Lung (tissue), 12 donors: ENCODE results near the gene SIDT2. TPM values are rescaled to one million over a fixed set of nuclear protein-coding genes. Genes with fewer than 3 reads are reported as not detected.

Experiments used
- ATAC-seq: fragments of 200-7000 bp; cut with Tn5 transposase; one replicate; pipeline ENCODE4 v1.9.1; 2020; ENCODE audit warnings: moderate number of reproducible peaks; ENCODE audit not compliant: insufficient read depth, low FRiP score
- DNase-seq, 3 donors: peaks; one replicate each; pipeline ENCODE4 v3.0.0-alpha.2; 2013 to 2017
- H3K27ac ChIP-seq, 2 donors: one replicate each; pipeline ENCODE4 v1.5.1; 2013; ENCODE audit warnings: mild to moderate bottlenecking in 2 of 2, moderate library complexity in 2 of 2, control low read depth in 1 of 2, inconsistent platforms in 1 of 2, low read depth in 1 of 2, low read length in 1 of 2
- H3K27me3 ChIP-seq, 3 donors: one replicate each; pipeline ENCODE4 v1.5.1; 2013; ENCODE audit warnings: low read length in 2 of 3; ENCODE audit not compliant: control insufficient read depth in 3 of 3, insufficient read depth in 3 of 3
- H3K36me3 ChIP-seq, 4 donors: one replicate each; pipeline ENCODE4 v1.5.1; 2013; ENCODE audit warnings: low read length in 4 of 4, mild to moderate bottlenecking in 1 of 4, moderate library complexity in 1 of 4; ENCODE audit not compliant: control insufficient read depth in 4 of 4, insufficient read depth in 4 of 4
- H3K4me1 ChIP-seq, 5 donors: one replicate each; pipeline ENCODE4 v1.5.1; 2013; ENCODE audit warnings: low read length in 5 of 5, mild to moderate bottlenecking in 2 of 5, moderate library complexity in 1 of 5; ENCODE audit not compliant: control insufficient read depth in 5 of 5, insufficient read depth in 5 of 5
- H3K4me3 ChIP-seq: one replicate; pipeline ENCODE4 v1.5.1; 2013; ENCODE audit warnings: mild to moderate bottlenecking, control low read depth, moderate library complexity
- H3K9ac ChIP-seq, 2 donors: one replicate each; pipeline ENCODE4 v1.5.1; 2013; ENCODE audit warnings: low read length in 2 of 2, control low read depth in 1 of 2; ENCODE audit not compliant: insufficient read depth in 1 of 2
- H3K9me3 ChIP-seq, 4 donors: one replicate each; pipeline ENCODE4 v1.5.1; 2013; ENCODE audit warnings: low read length in 3 of 4, mild to moderate bottlenecking in 1 of 4, moderate library complexity in 1 of 4; ENCODE audit not compliant: control insufficient read depth in 4 of 4, insufficient read depth in 3 of 4
- WGBS, 2 donors: extraction: QIAGEN DNeasy Blood & Tissue Kit; methylation state at CpG; one replicate each; pipeline ENCODE4 v1.1.7; 2013; 5-methylcytosine and 5-hydroxymethylcytosine counted together
- polyA plus RNA-seq, 2 donors: library from polyadenylated mRNA; stranded (reverse); fragments of 200-250 nt; gene quantifications; one replicate each; pipeline ENCODE4 v1.2.1, GENCODE V29; 2013
- total RNA-seq, 2 donors: library from RNA; depleted of rRNA in 1 of 2; stranded (reverse); fragments of >200 nt in 1 of 2; gene quantifications; one replicate each; pipeline ENCODE4 v1.2.1, GENCODE V29; 2014 to 2021
- TF ChIP-seq, protein P1 (sequence below): IDR thresholded peaks from 2 replicates; pipeline ENCODE4 v1.5.1; 2012; ENCODE audit warnings: mild to moderate bottlenecking; ENCODE audit errors: control extremely low read depth, extremely low read depth
- donor health status: control.
- donor health status: control.
- donor health status: Bipolar disorder and iron deficiency.
- donor health status: healthy.
- donor health status: DM: yes; HTN: yes; CAD: no.

Gene SIDT2
- total and polyA plus RNA-seq, 4 donors, result 25.4 to 84.8 (median 38.4) TPM

DNA sequence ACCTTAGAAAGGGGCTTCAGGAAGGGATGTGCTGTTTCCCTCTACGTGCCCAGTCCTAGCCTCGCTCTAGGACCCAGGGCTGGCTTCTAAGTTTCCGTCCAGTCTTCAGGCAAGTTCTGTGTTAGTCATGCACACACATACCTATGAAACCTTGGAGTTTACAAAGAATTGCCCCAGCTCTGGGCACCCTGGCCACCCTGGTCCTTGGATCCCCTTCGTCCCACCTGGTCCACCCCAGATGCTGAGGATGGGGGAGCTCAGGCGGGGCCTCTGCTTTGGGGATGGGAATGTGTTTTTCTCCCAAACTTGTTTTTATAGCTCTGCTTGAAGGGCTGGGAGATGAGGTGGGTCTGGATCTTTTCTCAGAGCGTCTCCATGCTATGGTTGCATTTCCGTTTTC is 18.5 kb downstream of the SIDT2 start:
- no peaks in the 10 kb centered on the region for H3K27me3 ChIP-seq
- TF ChIP-seq, protein P1, sequence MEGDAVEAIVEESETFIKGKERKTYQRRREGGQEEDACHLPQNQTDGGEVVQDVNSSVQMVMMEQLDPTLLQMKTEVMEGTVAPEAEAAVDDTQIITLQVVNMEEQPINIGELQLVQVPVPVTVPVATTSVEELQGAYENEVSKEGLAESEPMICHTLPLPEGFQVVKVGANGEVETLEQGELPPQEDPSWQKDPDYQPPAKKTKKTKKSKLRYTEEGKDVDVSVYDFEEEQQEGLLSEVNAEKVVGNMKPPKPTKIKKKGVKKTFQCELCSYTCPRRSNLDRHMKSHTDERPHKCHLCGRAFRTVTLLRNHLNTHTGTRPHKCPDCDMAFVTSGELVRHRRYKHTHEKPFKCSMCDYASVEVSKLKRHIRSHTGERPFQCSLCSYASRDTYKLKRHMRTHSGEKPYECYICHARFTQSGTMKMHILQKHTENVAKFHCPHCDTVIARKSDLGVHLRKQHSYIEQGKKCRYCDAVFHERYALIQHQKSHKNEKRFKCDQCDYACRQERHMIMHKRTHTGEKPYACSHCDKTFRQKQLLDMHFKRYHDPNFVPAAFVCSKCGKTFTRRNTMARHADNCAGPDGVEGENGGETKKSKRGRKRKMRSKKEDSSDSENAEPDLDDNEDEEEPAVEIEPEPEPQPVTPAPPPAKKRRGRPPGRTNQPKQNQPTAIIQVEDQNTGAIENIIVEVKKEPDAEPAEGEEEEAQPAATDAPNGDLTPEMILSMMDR, result no peak
- H3K9me3 ChIP-seq, result no peaks in the 10 kb centered on the region
- H3K27ac ChIP-seq, result no peak overlapping the region
- DNase-seq (no peak), ATAC-seq (no peak)
- peaks cover 0 to 28% (median 6%) of the 10 kb centered on the region in 4 donors for H3K36me3 ChIP-seq
- peaks cover 0 to 15% (median 0%) of the 10 kb centered on the region in 5 donors for H3K4me1 ChIP-seq
- 94 to 96% methylated on average over 7 of the region's 7 CpGs for WGBS, 2 donors
- H3K9ac ChIP-seq, result no peak overlapping the region
- no peak overlapping the region for H3K4me3 ChIP-seq

DNA sequence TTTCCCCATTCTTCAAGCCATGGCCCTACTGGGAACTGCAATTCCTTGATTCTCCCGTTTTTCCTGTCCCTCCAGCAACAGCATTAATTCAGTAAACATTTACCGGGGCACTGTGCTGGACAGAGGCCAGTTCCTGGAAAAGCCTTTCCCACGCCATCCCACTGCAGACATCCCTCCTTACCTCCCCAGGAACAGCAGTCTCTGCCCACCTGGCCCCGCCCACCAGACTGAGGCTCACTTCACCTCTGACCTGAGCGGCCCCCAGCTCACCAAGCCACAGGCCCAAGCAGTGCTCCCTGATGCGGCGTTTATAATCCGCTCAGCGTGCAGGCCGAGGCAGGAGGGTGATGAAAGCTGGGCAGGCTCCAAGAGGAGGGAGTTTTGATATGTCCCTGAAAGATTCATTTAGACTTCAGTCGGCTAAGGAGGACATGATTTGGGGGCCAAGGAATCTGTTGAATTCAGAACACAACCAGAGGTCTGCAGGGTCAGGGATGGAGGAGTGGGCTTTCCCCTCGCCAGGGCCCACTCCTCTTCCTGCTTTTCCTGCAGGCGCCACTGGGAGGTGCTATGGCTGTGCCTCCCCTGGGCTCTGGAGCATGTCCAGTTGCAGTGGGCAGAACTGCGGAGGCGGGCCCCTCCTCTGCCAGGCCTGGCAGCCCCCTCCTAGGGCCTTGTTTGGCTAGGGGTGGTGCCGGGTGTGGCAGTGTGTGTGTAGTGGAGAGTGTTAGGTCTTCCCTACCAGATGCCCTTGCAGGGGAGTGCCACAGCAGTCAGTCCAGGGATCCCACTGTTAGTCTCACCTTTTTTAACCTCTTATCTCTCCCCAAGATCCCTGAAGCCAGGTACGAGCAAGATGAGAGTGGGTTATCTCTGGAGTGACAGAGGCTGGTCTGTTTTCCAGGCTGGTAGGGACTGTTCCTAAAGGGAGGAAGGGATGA is 19.2 kb downstream of the SIDT2 start:
- WGBS, 2 donors, result 75 to 85% methylated on average over 15 to 17 of the region's 17 CpGs
- Histone ChIP-seq H3K4me3 (no peak overlapping the region), H3K36me3 (peaks cover 0 to 22% (median 2%) of the 10 kb centered on the region in 4 donors), H3K9me3 (no peaks in the 10 kb centered on the region), H3K27ac (peak overlapping the region in 1 of 2 donors; percentile 83), H3K4me1 (peaks cover 0 to 15% (median 0%) of the 10 kb centered on the region in 5 donors), H3K9ac (no peak overlapping the region), H3K27me3 (no peaks in the 10 kb centered on the region)
- TF ChIP-seq, protein P1, result no peak
- no peak for DNase-seq
- no peak for ATAC-seq

DNA sequence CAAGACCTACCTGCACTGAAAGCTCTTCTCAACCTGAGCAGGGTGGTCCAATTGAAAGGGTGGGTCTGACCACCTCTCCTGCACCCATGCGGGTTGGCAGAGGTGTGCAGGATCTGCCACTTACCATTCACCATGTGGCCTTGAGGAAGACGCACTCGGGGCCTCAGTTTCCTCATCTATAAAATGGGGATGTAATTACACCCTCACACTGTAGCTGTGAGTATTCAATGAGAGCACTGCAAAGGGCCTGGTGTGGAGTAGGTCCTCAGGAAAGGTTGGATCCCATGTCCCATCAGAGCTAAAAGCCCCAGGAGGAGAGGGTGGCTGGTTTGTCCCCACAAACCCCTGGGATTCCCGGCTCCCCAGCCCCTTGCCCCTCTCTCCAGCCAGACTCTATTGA is 20.1 kb downstream of the SIDT2 start:
- Histone ChIP-seq H3K27ac (peak overlapping the region in 1 of 2 donors; percentile 83), H3K36me3 (peaks cover 0 to 23% (median 2%) of the 10 kb centered on the region in 4 donors), H3K4me1 (peaks cover 0 to 17% (median 0%) of the 10 kb centered on the region in 5 donors), H3K9ac (no peak overlapping the region), H3K4me3 (no peak overlapping the region), H3K27me3 (no peaks in the 10 kb centered on the region), H3K9me3 (no peaks in the 10 kb centered on the region)
- TF ChIP-seq, protein P1, result no peak
- WGBS, 2 donors, result 76 to 80% methylated on average over 4 of the region's 4 CpGs
- ATAC-seq, result no peak
- no peak for DNase-seq
